CD4-positive, alpha-beta T cell (primary cell): ENCODE data around the gene SARM1. TPM values are rescaled to one million over a fixed set of nuclear protein-coding genes. Genes with fewer than 3 reads are reported as not detected.

Experiments used
- ATAC-seq: fragments of 200-7000 bp; cut with Tn5 transposase; one replicate; pipeline ENCODE4 v1.10.0; 2022; ENCODE audit warnings: mild to moderate bottlenecking; ENCODE audit not compliant: poor library complexity
- CTCF ChIA-PET: fragments of 350-600 bp; sonication (Branson Sonifier 250); formaldehyde crosslinking; loops from one replicate; lab custom pipeline; 2021; ENCODE audit warnings: antibody characterized with exemption, inconsistent platforms; lab: Charles Lee
- POLR2A ChIA-PET: fragments of 350-600 bp; sonication (Branson Sonifier 250); formaldehyde crosslinking; loops from one replicate; lab custom pipeline; 2021; ENCODE audit warnings: antibody characterized with exemption, inconsistent platforms; lab: Charles Lee
- DNase-seq, 14 experiments: peaks; one replicate each; pipeline ENCODE4 v3.0.0-alpha.2; 2013 to 2020; ENCODE audit warnings: mixed read lengths in 2 of 14
- H3K27ac ChIP-seq, 2 donors: one replicate each; pipeline versions ENCODE4 v1.5.1 to v1.7.0; 2013; ENCODE audit warnings: low read length in 2 of 2, low read depth in 1 of 2, mild to moderate bottlenecking in 1 of 2
- H3K27me3 ChIP-seq, 2 experiments: 1 replicate in 1 of 2; 2 replicates in 1 of 2; pipeline versions ENCODE4 v1.6.1 to v1.7.0; 2013; ENCODE audit warnings: low read length in 2 of 2, control low read depth in 1 of 2, mild to moderate bottlenecking in 1 of 2, moderate library complexity in 1 of 2; ENCODE audit not compliant: insufficient read depth in 2 of 2, control insufficient read depth in 1 of 2
- H3K36me3 ChIP-seq: one replicate; pipeline ENCODE4 v1.6.1; 2013; ENCODE audit warnings: low read length, control low read depth; ENCODE audit not compliant: insufficient read depth
- H3K4me1 ChIP-seq: one replicate; pipeline ENCODE4 v1.6.1; 2013; ENCODE audit warnings: low read length, control low read depth; ENCODE audit not compliant: insufficient read depth
- H3K4me3 ChIP-seq: one replicate; pipeline ENCODE4 v1.5.1; 2013; ENCODE audit warnings: mild to moderate bottlenecking, low read length, moderate library complexity
- H3K9me3 ChIP-seq, 2 experiments: 1 replicate in 1 of 2; 2 replicates in 1 of 2; pipeline versions ENCODE4 v1.6.1 to v1.7.0; 2013; ENCODE audit warnings: low read length in 2 of 2, mild to moderate bottlenecking in 2 of 2, control low read depth in 1 of 2, moderate library complexity in 1 of 2; ENCODE audit not compliant: control insufficient read depth in 1 of 2, insufficient read depth in 1 of 2
- H3K27ac Mint-ChIP-seq: one replicate; pipeline ENCODE4 v1.8.0; 2020; ENCODE audit warnings: mixed read lengths
- H3K27me3 Mint-ChIP-seq: one replicate; pipeline ENCODE4 v1.8.0; 2021; ENCODE audit warnings: mixed read lengths
- H3K36me3 Mint-ChIP-seq: one replicate; pipeline ENCODE4 v1.8.0; 2021; ENCODE audit warnings: low read depth, mixed read lengths
- H3K4me1 Mint-ChIP-seq: one replicate; pipeline ENCODE4 v1.8.0; 2021; ENCODE audit warnings: low read depth, mixed read lengths
- H3K4me3 Mint-ChIP-seq: one replicate; pipeline ENCODE4 v1.8.0; 2020; ENCODE audit warnings: mild to moderate bottlenecking, mixed read lengths
- H3K9me3 Mint-ChIP-seq: one replicate; pipeline ENCODE4 v1.8.0; 2020; ENCODE audit warnings: mixed read lengths
- CTCF ChIP-seq: fragments of 200-600 bp; IDR thresholded peaks from one replicate; pipeline ENCODE4 v1.8.0; 2022; ENCODE audit warnings: antibody characterized with exemption, mild to moderate bottlenecking
- intact Hi-C, 2 experiments: fragments of 100-400 bp; cut with DNase I in 1 of 2; cut with micrococcal nuclease in 1 of 2; formaldehyde crosslinking; loops; one replicate each; pipeline versions ENCODE4 v1.15.1 to v1.9.0; 2023 to 2025; cut with DNase I, micrococcal nuclease
- total RNA-seq, 174 experiments: library from RNA in 2 of 174; stranded (reverse) in 2 of 174; gene quantifications; one replicate each; pipeline ENCODE4 v1.2.3 and lab custom pipeline; 2021 to 2026

Gene SARM1
- total RNA-seq, 2 experiments from 2014 or later, result 12.5 to 15.4 TPM

GRCh38 chr17:28363186-28363585 is 8.3 kb upstream of the SARM1 start:
- TF ChIP-seq CTCF, result no peak
- CTCF ChIA-PET, result no interaction called here
- intact Hi-C loops, result no loop called here
- ATAC-seq (no peak), DNase-seq (no peak)
- Histone ChIP-seq H3K4me1 (peaks cover 4% of the 10 kb centered on the region), H3K36me3 (peaks cover 58% of the 10 kb centered on the region), H3K4me3 (no peak overlapping the region), H3K27ac (no peak overlapping the region), H3K9me3 (no peaks in the 10 kb centered on the region), H3K27me3 (no peaks in the 10 kb centered on the region)
- no peaks in the 10 kb centered on the region for H3K9me3 Mint-ChIP-seq
- H3K27me3 Mint-ChIP-seq, result no peaks in the 10 kb centered on the region
- H3K4me3 Mint-ChIP-seq, result no peak overlapping the region
- POLR2A ChIA-PET, result interaction anchor here (1.3 kb wide), 1 partner anchor 28 kb away, joined by 3 read pairs; the partner anchor contains the start of gene TNFAIP1
- H3K36me3 Mint-ChIP-seq, result peaks cover 57% of the 10 kb centered on the region
- H3K4me1 Mint-ChIP-seq, result peaks cover 11% of the 10 kb centered on the region
- no peak overlapping the region for H3K27ac Mint-ChIP-seq

GRCh38 chr17:28363776-28364650 is 7.5 kb upstream of the SARM1 start:
- peaks cover 4% of the 10 kb centered on the region for H3K4me1 Mint-ChIP-seq
- H3K27ac Mint-ChIP-seq, result no peak overlapping the region
- peaks cover 51% of the 10 kb centered on the region for H3K36me3 Mint-ChIP-seq
- no peak overlapping the region for H3K27ac ChIP-seq
- DNase-seq (no peak), ATAC-seq (no peak)
- peaks cover 57% of the 10 kb centered on the region for H3K36me3 ChIP-seq
- no peaks in the 10 kb centered on the region for H3K27me3 ChIP-seq
- no peaks in the 10 kb centered on the region for H3K27me3 Mint-ChIP-seq
- H3K4me3 Mint-ChIP-seq, result no peak overlapping the region
- CTCF ChIA-PET, result no interaction called here
- TF ChIP-seq CTCF, result no peak
- no peak overlapping the region for H3K4me3 ChIP-seq
- POLR2A ChIA-PET, result interaction anchor here (1.3 kb wide), 1 partner anchor 28 kb away, joined by 3 read pairs; the partner anchor contains the start of gene TNFAIP1
- no peaks in the 10 kb centered on the region for H3K4me1 ChIP-seq
- intact Hi-C loops, result no loop called here
- H3K9me3 ChIP-seq, result no peaks in the 10 kb centered on the region
- H3K9me3 Mint-ChIP-seq, result no peaks in the 10 kb centered on the region

GRCh38 chr17:28364665-28365363 is 6.7 kb upstream of the SARM1 start, which contains the start of gene SEBOX:
Gene SEBOX, minus strand, starts transcription at chr17:28365199. Its CDS starts 48 bp downstream, at chr17:28365151.
- no peak within 1 kb of the TSS for H3K4me3 Mint-ChIP-seq
- peaks cover 47% of the 10 kb centered on the region for H3K36me3 Mint-ChIP-seq
- ATAC-seq, result no peak
- no peaks in the 10 kb centered on the region for H3K9me3 Mint-ChIP-seq
- POLR2A ChIA-PET, result no interaction called here
- Histone ChIP-seq H3K27ac (no peak within 1 kb of the TSS), H3K36me3 (peaks cover 52% of the 10 kb centered on the region), H3K4me3 (no peak within 1 kb of the TSS), H3K4me1 (no peaks in the 10 kb centered on the region), H3K9me3 (no peaks in the 10 kb centered on the region), H3K27me3 (no peaks in the 10 kb centered on the region)
- no peaks in the 10 kb centered on the region for H3K27me3 Mint-ChIP-seq
- H3K27ac Mint-ChIP-seq, result no peak within 1 kb of the TSS
- CTCF ChIA-PET, result no interaction called here
- DNase-seq, result no peak
- intact Hi-C loops, result no loop called here
- no peaks in the 10 kb centered on the region for H3K4me1 Mint-ChIP-seq
- no peak for TF ChIP-seq CTCF
